Neural progenitor cell (in vitro differentiated cells): ENCODE measurements around the gene FKBP14. TPM values are rescaled to one million over a fixed set of nuclear protein-coding genes. Genes with fewer than 3 reads are reported as not detected.

Experiments used
- DNase-seq: peaks from one replicate; pipeline ENCODE4 v3.0.0-alpha.2; 2016; ENCODE audit warnings: low spot score
- H2AFZ ChIP-seq: fragments of 200-600 bp; sonication (generic); replicated peaks from 2 replicates; pipeline ENCODE4 v1.6.1; 2016; ENCODE audit warnings: antibody characterized with exemption
- H3F3A ChIP-seq: fragments of 200-600 bp; sonication (generic); 2 replicates; pipeline ENCODE4 v1.6.1; 2016; ENCODE audit warnings: antibody characterized with exemption, low read depth
- H3K27ac ChIP-seq: fragments of 200-600 bp; sonication (generic); 2 replicates; pipeline ENCODE4 v1.5.1; 2016; ENCODE audit warnings: mild to moderate bottlenecking
- H3K27me3 ChIP-seq: fragments of 200-600 bp; sonication (generic); 2 replicates; pipeline ENCODE4 v1.6.1; 2016; ENCODE audit warnings: mild to moderate bottlenecking, moderate library complexity
- H3K36me3 ChIP-seq: fragments of 200-600 bp; sonication (generic); 2 replicates; pipeline ENCODE4 v1.5.1; 2016
- H3K4me1 ChIP-seq: fragments of 200-600 bp; sonication (generic); 2 replicates; pipeline ENCODE4 v1.6.1; 2016; ENCODE audit warnings: mixed run types
- H3K4me2 ChIP-seq: fragments of 200-600 bp; sonication (generic); 2 replicates; pipeline ENCODE4 v1.6.1; 2016
- H3K4me3 ChIP-seq: fragments of 200-600 bp; sonication (generic); 2 replicates; pipeline ENCODE4 v1.5.1; 2016
- H3K79me2 ChIP-seq: fragments of 200-600 bp; sonication (generic); 2 replicates; pipeline ENCODE4 v1.6.1; 2016; ENCODE audit warnings: low read depth
- H3K9ac ChIP-seq: fragments of 200-600 bp; sonication (generic); 2 replicates; pipeline ENCODE4 v1.6.1; 2016
- H3K9me3 ChIP-seq: fragments of 200-600 bp; sonication (generic); 2 replicates; pipeline ENCODE4 v1.5.1; 2016; ENCODE audit warnings: low read depth
- H4K20me1 ChIP-seq: fragments of 200-600 bp; sonication (generic); 2 replicates; pipeline ENCODE4 v1.6.1; 2016; ENCODE audit warnings: low read depth
- H3K27ac Mint-ChIP-seq: 3 replicates; pipeline ENCODE4 v1.8.0; 2021; ENCODE audit warnings: mixed read lengths
- H3K27me3 Mint-ChIP-seq: 2 replicates; pipeline ENCODE4 v1.8.0; 2022; ENCODE audit warnings: low read depth, mild to moderate bottlenecking, inconsistent platforms, moderate library complexity, mixed read lengths; ENCODE audit not compliant: insufficient read depth
- H3K36me3 Mint-ChIP-seq: 3 replicates; pipeline ENCODE4 v1.8.0; 2021; ENCODE audit warnings: mixed read lengths
- H3K4me1 Mint-ChIP-seq: 3 replicates; pipeline ENCODE4 v1.8.0; 2021; ENCODE audit warnings: mixed read lengths
- H3K4me3 Mint-ChIP-seq: 3 replicates; pipeline ENCODE4 v1.8.0; 2021; ENCODE audit warnings: mild to moderate bottlenecking, moderate library complexity, mixed read lengths
- H3K9me3 Mint-ChIP-seq: 3 replicates; pipeline ENCODE4 v1.8.0; 2020; ENCODE audit warnings: mixed read lengths
- CTCF ChIP-seq: fragments of 200-600 bp; sonication (generic); IDR thresholded peaks from 2 replicates; pipeline ENCODE4 v1.5.1; 2017; ENCODE audit warnings: antibody characterized with exemption, mild to moderate bottlenecking
- EZH2 ChIP-seq: fragments of 200-600 bp; sonication (generic); IDR thresholded peaks from 2 replicates; pipeline ENCODE4 v1.6.1; 2017; ENCODE audit warnings: antibody characterized with exemption, mild to moderate bottlenecking, moderate library complexity
- EZH2phosphoT487 ChIP-seq: fragments of 200-600 bp; sonication (generic); IDR thresholded peaks from 2 replicates; pipeline ENCODE4 v1.6.1; 2017; ENCODE audit warnings: antibody characterized with exemption
- total RNA-seq: library from RNA; depleted of rRNA; stranded (reverse); fragments of >200 nt; gene quantifications from 2 replicates; pipeline ENCODE4 v1.2.3, GENCODE V29; 2015; ENCODE audit warnings: low replicate concordance

Gene FKBP14
- total RNA-seq, 1 donor from 2014 or later = 4.5 TPM

GRCh38 chr7:30022991-30023390, 3.5 kb downstream of the FKBP14 start:
- no peaks in the 10 kb centered on the region for H3K79me2 ChIP-seq
- H3F3A ChIP-seq = peaks cover 11% of the 10 kb centered on the region
- H3K4me3 ChIP-seq = no peak overlapping the region
- H3K9me3 Mint-ChIP-seq = no peaks in the 10 kb centered on the region
- no peaks in the 10 kb centered on the region for H3K27me3 Mint-ChIP-seq
- peaks cover 12% of the 10 kb centered on the region for H3K36me3 Mint-ChIP-seq
- no peak overlapping the region for H3K4me3 Mint-ChIP-seq
- no peaks in the 10 kb centered on the region for H4K20me1 ChIP-seq
- H3K27ac ChIP-seq = no peak overlapping the region
- no peaks in the 10 kb centered on the region for H3K27me3 ChIP-seq
- no peak for DNase-seq
- no peak overlapping the region for H3K27ac Mint-ChIP-seq
- H3K36me3 ChIP-seq = no peaks in the 10 kb centered on the region
- no peak overlapping the region for H2AFZ ChIP-seq
- H3K9ac ChIP-seq = no peak overlapping the region
- no peaks in the 10 kb centered on the region for H3K9me3 ChIP-seq
- H3K4me1 Mint-ChIP-seq = peaks cover 28% of the 10 kb centered on the region
- H3K4me1 ChIP-seq = peaks cover 19% of the 10 kb centered on the region
- H3K4me2 ChIP-seq = no peak overlapping the region
- TF ChIP-seq EZH2 (no peak), EZH2phosphoT487 (no peak), CTCF (no peak)

GRCh38 chr7:30020535-30020934, 6.0 kb downstream of the FKBP14 start:
- Mint-ChIP-seq H3K4me3 (no peak overlapping the region), H3K27me3 (no peaks in the 10 kb centered on the region), H3K27ac (no peak overlapping the region), H3K4me1 (peaks cover 17% of the 10 kb centered on the region), H3K36me3 (peaks cover 18% of the 10 kb centered on the region), H3K9me3 (no peaks in the 10 kb centered on the region)
- Histone ChIP-seq H3F3A (no peaks in the 10 kb centered on the region), H3K4me2 (no peak overlapping the region), H3K4me1 (peaks cover 8% of the 10 kb centered on the region), H4K20me1 (no peaks in the 10 kb centered on the region), H3K36me3 (no peaks in the 10 kb centered on the region), H3K9ac (no peak overlapping the region), H2AFZ (no peak overlapping the region), H3K27ac (no peak overlapping the region), H3K9me3 (no peaks in the 10 kb centered on the region), H3K4me3 (no peak overlapping the region), H3K27me3 (no peaks in the 10 kb centered on the region), H3K79me2 (no peaks in the 10 kb centered on the region)
- DNase-seq = no peak
- TF ChIP-seq EZH2phosphoT487 = no peak
- TF ChIP-seq EZH2 = no peak
- no peak for TF ChIP-seq CTCF

- H4K20me1 ChIP-seq = no peaks in the 10 kb centered on the region
- no peaks in the 10 kb centered on the region for H3K27me3 ChIP-seq
- H3K27ac ChIP-seq = no peak overlapping the region
- H3K4me1 ChIP-seq = peaks cover 5% of the 10 kb centered on the region
- TF ChIP-seq CTCF = no peak
- no peak for TF ChIP-seq EZH2phosphoT487
- no peak for TF ChIP-seq EZH2
- H3K4me3 ChIP-seq = no peak overlapping the region
- no peak overlapping the region for H2AFZ ChIP-seq
- H3K9ac ChIP-seq = no peak overlapping the region
- H3K4me2 ChIP-seq = no peak overlapping the region
- no peaks in the 10 kb centered on the region for H3K27me3 Mint-ChIP-seq
- H3F3A ChIP-seq = no peaks in the 10 kb centered on the region
- H3K27ac Mint-ChIP-seq = no peak overlapping the region
- H3K9me3 Mint-ChIP-seq = no peaks in the 10 kb centered on the region
- DNase-seq = no peak
- H3K36me3 Mint-ChIP-seq = peaks cover 18% of the 10 kb centered on the region
- H3K4me3 Mint-ChIP-seq = no peak overlapping the region
- no peaks in the 10 kb centered on the region for H3K9me3 ChIP-seq
- no peaks in the 10 kb centered on the region for H3K79me2 ChIP-seq
- H3K36me3 ChIP-seq = no peaks in the 10 kb centered on the region
- peaks cover 11% of the 10 kb centered on the region for H3K4me1 Mint-ChIP-seq
Observed at GRCh38 chr7:30019960-30020359, 6.5 kb downstream of the FKBP14 start.

GRCh38 chr7:30019387-30019786, 7.1 kb downstream of the FKBP14 start:
- peaks cover 5% of the 10 kb centered on the region for H3K4me1 ChIP-seq
- no peaks in the 10 kb centered on the region for H3F3A ChIP-seq
- DNase-seq = no peak
- TF ChIP-seq EZH2 = no peak
- no peak for TF ChIP-seq CTCF
- TF ChIP-seq EZH2phosphoT487 = no peak
- no peak overlapping the region for H3K27ac ChIP-seq
- H3K4me2 ChIP-seq = no peak overlapping the region
- H3K9me3 Mint-ChIP-seq = no peaks in the 10 kb centered on the region
- H3K9me3 ChIP-seq = no peaks in the 10 kb centered on the region
- H3K27me3 ChIP-seq = no peaks in the 10 kb centered on the region
- no peak overlapping the region for H3K9ac ChIP-seq
- H3K27me3 Mint-ChIP-seq = no peaks in the 10 kb centered on the region
- no peak overlapping the region for H3K4me3 ChIP-seq
- peaks cover 18% of the 10 kb centered on the region for H3K36me3 Mint-ChIP-seq
- H3K4me3 Mint-ChIP-seq = no peak overlapping the region
- no peaks in the 10 kb centered on the region for H3K36me3 ChIP-seq
- no peaks in the 10 kb centered on the region for H4K20me1 ChIP-seq
- H3K79me2 ChIP-seq = no peaks in the 10 kb centered on the region
- H3K27ac Mint-ChIP-seq = no peak overlapping the region
- H3K4me1 Mint-ChIP-seq = peaks cover 7% of the 10 kb centered on the region
- H2AFZ ChIP-seq = no peak overlapping the region
